ENCODE results near the gene SELENOS.

DNA sequence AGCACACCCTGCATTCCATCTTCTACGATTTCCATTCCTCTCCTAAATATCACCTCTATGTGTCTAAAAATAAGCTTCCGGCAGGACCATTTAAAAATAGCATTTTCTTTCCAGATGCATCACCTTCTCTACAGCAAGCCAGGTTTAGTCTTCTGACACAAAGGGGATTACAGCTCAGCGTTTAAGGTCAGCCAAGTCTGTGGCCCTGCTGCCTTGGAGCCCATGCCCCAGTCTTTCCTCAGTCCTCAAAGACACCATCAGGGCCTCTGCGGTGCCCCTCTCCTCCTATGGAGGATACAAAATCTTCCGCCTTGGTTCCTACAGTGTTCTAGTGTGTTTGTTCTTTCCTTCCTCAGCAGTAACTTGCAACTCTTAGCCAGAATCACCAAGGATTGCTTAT, 3.8 kb downstream of the SELENOS start:
- TF ChIP-seq POLR2A (IDR thresholded peaks at IDR 0.05) (no peak), EP300 (IDR thresholded peaks at IDR 0.05) (no peak)
- TF ChIP-seq, protein P1, sequence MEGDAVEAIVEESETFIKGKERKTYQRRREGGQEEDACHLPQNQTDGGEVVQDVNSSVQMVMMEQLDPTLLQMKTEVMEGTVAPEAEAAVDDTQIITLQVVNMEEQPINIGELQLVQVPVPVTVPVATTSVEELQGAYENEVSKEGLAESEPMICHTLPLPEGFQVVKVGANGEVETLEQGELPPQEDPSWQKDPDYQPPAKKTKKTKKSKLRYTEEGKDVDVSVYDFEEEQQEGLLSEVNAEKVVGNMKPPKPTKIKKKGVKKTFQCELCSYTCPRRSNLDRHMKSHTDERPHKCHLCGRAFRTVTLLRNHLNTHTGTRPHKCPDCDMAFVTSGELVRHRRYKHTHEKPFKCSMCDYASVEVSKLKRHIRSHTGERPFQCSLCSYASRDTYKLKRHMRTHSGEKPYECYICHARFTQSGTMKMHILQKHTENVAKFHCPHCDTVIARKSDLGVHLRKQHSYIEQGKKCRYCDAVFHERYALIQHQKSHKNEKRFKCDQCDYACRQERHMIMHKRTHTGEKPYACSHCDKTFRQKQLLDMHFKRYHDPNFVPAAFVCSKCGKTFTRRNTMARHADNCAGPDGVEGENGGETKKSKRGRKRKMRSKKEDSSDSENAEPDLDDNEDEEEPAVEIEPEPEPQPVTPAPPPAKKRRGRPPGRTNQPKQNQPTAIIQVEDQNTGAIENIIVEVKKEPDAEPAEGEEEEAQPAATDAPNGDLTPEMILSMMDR (IDR thresholded peaks at IDR 0.05), result no peak
